Kidney epithelial cell (primary cell): ENCODE measurements around the gene ARHGAP19. TPM values are rescaled to one million over a fixed set of nuclear protein-coding genes. Genes with fewer than 3 reads are reported as not detected.

ENCODE experiments used
- DNase-seq: peaks from one replicate; pipeline ENCODE4 v3.0.0-alpha.2; 2010; ENCODE audit warnings: low read depth
- H3K27me3 ChIP-seq: 2 replicates; pipeline ENCODE4 v1.6.0; 2011; ENCODE audit warnings: low read length; ENCODE audit not compliant: control insufficient read depth, insufficient read depth
- H3K36me3 ChIP-seq: 2 replicates; pipeline ENCODE4 v1.5.1; 2011; ENCODE audit warnings: low read length; ENCODE audit not compliant: control insufficient read depth, insufficient read depth
- H3K4me3 ChIP-seq: 2 replicates; pipeline ENCODE4 v1.5.1; 2011; ENCODE audit warnings: low read depth, mild to moderate bottlenecking, control low read depth, low read length
- total RNA-seq: library from RNA; depleted of rRNA; stranded (reverse); fragments of >200 nt; gene quantifications from 2 replicates; pipeline ENCODE4 v1.2.3, GENCODE V29; 2015
- TF ChIP-seq, protein P1 (sequence below): IDR thresholded peaks from 2 replicates; pipeline ENCODE4 v1.5.1; 2011; ENCODE audit warnings: mild to moderate bottlenecking, moderate library complexity, low read length, control low read depth, inconsistent platforms; ENCODE audit not compliant: insufficient read depth, poor library complexity, severe bottlenecking

ARHGAP19 gene, protein sequence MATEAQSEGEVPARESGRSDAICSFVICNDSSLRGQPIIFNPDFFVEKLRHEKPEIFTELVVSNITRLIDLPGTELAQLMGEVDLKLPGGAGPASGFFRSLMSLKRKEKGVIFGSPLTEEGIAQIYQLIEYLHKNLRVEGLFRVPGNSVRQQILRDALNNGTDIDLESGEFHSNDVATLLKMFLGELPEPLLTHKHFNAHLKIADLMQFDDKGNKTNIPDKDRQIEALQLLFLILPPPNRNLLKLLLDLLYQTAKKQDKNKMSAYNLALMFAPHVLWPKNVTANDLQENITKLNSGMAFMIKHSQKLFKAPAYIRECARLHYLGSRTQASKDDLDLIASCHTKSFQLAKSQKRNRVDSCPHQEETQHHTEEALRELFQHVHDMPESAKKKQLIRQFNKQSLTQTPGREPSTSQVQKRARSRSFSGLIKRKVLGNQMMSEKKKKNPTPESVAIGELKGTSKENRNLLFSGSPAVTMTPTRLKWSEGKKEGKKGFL
- total RNA-seq = 5.3 and 5.4 TPM in 2 replicates

DNA sequence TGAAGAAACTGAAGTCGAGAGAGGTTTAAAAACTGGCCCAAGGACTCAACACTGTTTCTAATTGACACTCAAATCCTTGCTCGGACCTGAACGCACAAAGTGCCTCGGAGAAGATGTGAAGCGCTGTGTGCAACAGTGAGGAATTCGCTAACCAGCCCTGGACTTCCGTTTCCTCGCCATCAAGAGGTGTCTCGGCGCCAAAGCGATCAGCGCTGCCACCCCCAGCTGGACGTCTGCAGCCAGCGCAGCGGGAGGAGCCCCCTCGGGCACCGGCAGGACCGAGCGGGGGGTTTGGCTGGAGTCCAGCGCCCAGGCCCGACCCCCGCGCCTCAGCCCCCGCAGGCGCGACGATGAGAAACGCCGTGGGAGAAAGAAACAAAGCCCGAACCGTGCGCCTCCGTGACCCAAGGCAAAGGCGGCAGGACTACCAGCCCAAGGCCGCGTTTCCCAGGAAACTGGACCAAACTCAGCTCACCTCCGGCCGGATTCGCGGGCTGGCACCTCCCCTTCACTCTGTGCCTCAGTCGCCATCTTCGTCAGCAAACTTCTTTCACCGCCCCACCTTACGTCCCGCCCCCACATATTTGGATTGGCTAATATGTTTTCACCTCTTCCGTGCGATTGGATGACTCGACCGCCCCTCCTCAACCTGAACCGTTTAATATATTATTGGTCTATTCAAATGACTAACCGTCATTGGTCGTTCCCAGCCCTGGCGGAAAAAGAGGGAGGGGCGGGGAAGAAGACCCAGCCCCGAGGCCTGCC, at the start of gene ARHGAP19:
TSS of gene ARHGAP19 (minus strand) at position 541 of the 765 bp plus-strand sequence. CDS start at position 531, 10 bp downstream.
- peak within 1 kb of the TSS; percentile 57 for H3K4me3 ChIP-seq
- no peaks in the 10 kb centered on the region for H3K36me3 ChIP-seq
- peak; percentile 94 for DNase-seq
- TF ChIP-seq, protein P1, sequence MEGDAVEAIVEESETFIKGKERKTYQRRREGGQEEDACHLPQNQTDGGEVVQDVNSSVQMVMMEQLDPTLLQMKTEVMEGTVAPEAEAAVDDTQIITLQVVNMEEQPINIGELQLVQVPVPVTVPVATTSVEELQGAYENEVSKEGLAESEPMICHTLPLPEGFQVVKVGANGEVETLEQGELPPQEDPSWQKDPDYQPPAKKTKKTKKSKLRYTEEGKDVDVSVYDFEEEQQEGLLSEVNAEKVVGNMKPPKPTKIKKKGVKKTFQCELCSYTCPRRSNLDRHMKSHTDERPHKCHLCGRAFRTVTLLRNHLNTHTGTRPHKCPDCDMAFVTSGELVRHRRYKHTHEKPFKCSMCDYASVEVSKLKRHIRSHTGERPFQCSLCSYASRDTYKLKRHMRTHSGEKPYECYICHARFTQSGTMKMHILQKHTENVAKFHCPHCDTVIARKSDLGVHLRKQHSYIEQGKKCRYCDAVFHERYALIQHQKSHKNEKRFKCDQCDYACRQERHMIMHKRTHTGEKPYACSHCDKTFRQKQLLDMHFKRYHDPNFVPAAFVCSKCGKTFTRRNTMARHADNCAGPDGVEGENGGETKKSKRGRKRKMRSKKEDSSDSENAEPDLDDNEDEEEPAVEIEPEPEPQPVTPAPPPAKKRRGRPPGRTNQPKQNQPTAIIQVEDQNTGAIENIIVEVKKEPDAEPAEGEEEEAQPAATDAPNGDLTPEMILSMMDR = peak; percentile 17
- no peaks in the 10 kb centered on the region for H3K27me3 ChIP-seq

DNA sequence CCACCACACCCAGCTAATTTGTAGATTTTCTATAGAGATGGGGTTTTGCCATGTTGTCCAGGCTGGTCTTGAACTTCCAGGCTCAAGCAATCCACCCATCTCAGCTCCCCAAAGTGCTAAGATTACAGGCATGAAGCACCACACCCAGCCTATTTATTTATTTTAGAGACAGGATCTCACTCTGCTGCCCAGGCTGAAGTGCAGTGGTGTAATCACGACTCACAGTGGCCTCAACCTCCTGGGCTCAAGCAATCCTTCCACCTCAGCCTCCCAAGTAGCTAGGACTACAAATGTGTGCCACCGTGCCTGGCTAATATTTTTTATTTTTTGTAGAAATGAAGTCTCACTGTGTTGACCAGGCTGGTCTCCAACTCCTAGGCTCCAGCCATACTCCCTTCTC, 49.0 kb upstream of the ARHGAP19 start:
- no peaks in the 10 kb centered on the region for H3K27me3 ChIP-seq
- TF ChIP-seq, protein P1 = no peak
- H3K4me3 ChIP-seq = no peak overlapping the region
- H3K36me3 ChIP-seq = no peaks in the 10 kb centered on the region
- no peak for DNase-seq

DNA sequence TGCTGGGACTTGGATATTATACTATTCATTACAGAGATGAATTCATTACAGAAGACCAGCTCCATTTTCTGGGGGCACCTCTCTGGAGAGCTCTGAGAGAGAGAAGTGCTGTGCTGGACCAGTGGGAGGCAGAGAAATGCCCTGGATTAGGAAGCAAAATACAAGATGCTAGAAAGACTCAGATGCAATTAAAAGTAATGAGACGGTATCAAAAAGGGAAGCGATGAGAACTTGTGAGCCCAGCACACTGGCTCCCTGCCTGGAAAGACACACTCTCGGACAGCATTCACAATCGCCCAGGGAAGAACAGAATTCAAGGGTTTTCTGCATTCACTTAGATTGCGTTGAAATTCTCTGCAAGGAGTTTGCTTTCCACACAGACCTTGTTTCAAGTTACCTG, 45.6 kb upstream of the ARHGAP19 start:
- Histone ChIP-seq H3K27me3 (peaks cover 2% of the 10 kb centered on the region), H3K36me3 (no peaks in the 10 kb centered on the region), H3K4me3 (no peak overlapping the region)
- TF ChIP-seq, protein P1 = no peak
- no peak for DNase-seq

DNA sequence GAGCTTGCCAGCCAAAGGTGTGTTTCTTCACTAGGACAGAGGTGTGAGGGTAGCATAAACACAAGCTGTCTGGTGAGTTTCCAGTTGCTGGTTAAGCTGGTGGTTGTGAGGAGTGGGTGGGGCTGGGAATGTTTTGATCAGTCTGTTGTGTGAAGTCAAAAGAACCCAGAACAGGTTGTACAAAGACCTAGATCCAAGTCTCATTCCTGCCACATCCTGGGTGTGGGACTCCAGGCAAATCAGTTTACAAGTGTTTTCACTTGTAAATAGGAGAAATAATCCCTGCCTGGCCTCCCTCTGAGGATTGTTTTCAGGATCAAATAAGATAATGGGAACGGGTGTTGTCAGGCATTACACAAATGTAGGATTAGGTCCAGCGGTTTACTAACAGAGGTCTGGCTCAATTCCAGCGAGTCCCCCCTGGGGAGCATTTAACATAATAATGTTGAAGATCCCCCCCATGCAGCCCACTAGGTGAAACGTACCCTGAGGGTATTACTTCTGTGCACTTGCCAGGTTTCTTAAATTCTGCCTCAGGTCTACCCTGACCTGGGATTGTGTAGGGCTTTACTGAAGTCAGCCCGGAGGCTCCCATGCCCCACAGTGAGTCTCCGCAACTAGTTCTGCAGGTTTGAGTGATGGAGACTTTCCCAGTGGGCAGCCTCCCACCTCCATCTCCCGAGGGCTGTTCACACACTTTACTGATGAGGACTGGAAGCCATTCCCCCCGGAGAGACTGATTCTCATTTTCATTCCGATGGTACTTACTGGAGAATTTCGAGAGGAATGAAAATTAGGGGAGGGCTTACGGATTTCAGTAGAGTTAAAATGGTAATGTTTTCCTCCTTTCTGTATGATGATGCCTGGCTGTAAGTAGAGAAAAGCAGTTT, 44.8 kb upstream of the ARHGAP19 start:
- no peak overlapping the region for H3K4me3 ChIP-seq
- H3K27me3 ChIP-seq = peaks cover 2% of the 10 kb centered on the region
- no peaks in the 10 kb centered on the region for H3K36me3 ChIP-seq
- no peak for DNase-seq
- TF ChIP-seq, protein P1 = no peak

DNA sequence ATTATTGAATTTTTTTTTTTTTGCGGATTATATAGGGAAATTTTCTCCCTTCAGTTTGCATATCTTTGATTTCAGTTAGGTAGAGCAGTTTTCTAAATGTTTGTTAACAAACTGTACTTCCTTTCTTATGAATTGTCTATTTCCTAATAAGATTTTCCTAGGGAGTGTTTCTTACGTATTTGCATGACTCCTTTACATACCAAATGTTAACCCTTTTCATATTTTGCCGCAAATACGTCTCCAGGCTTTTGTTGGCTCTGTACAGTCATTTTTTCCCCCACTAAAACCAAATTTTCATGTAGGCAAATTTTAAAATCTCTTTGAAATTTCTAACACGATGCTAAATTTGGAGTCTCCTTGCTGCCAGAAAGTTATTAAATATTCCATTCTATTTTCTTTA, 44.0 kb upstream of the ARHGAP19 start:
- Histone ChIP-seq H3K4me3 (no peak overlapping the region), H3K36me3 (no peaks in the 10 kb centered on the region), H3K27me3 (peaks cover 2% of the 10 kb centered on the region)
- TF ChIP-seq, protein P1 = no peak
- no peak for DNase-seq
